Right lobe of liver (tissue), 6 donors: ENCODE data around the gene SAMMSON. TPM values are rescaled to one million over a fixed set of nuclear protein-coding genes. Genes with fewer than 3 reads are reported as not detected.

Experiments
- ATAC-seq, 4 donors: fragments of 200-7000 bp; cut with Tn5 transposase; one replicate each; pipeline ENCODE4 v1.9.1; 2020; ENCODE audit warnings: mild to moderate bottlenecking in 4 of 4, moderate library complexity in 4 of 4
- DNase-seq, 3 donors: peaks; one replicate each; pipeline ENCODE4 v3.0.0-alpha.2; 2020
- H3K27ac ChIP-seq, 3 donors: fragments of 200-600 bp; one replicate each; pipeline ENCODE4 v1.8.0; 2022
- H3K27me3 ChIP-seq, 2 donors: fragments of 200-600 bp; one replicate each; pipeline ENCODE4 v1.8.0; 2022
- H3K36me3 ChIP-seq, 4 donors: fragments of 200-600 bp; sonication (generic) in 1 of 4; one replicate each; pipeline versions ENCODE4 v1.5.1 to v1.8.0; 2017 to 2022; ENCODE audit warnings: control low read depth in 1 of 4
- H3K4me1 ChIP-seq, 4 donors: fragments of 200-600 bp; sonication (generic) in 1 of 4; one replicate each; pipeline versions ENCODE4 v1.5.1 to v1.8.0; 2017 to 2022; ENCODE audit warnings: control low read depth in 1 of 4
- H3K4me3 ChIP-seq, 3 donors: fragments of 200-600 bp; one replicate each; pipeline ENCODE4 v1.8.0; 2022
- H3K9me3 ChIP-seq, 4 donors: fragments of 200-600 bp; sonication (generic) in 1 of 4; one replicate each; pipeline versions ENCODE4 v1.5.1 to v1.8.0; 2017 to 2022; ENCODE audit warnings: control low read depth in 1 of 4
- CTCF ChIP-seq, 4 donors: fragments of 200-600 bp in 3 of 4; fragments of 450-650 bp in 1 of 4; IDR thresholded peaks; one replicate each; pipeline versions ENCODE4 v1.5.1 to v1.8.0; 2016 to 2022; ENCODE audit warnings: antibody characterized with exemption in 4 of 4, mild to moderate bottlenecking in 2 of 4
- POLR2A ChIP-seq: fragments of 450-650 bp; IDR thresholded peaks from one replicate; pipeline ENCODE4 v1.6.1; 2017; ENCODE audit warnings: antibody characterized with exemption, mild to moderate bottlenecking
- WGBS: methylation state at CpG from one replicate; pipeline ENCODE4 v1.1.6; 2018; ENCODE audit warnings: low coverage, low lambda C conversion rate; ENCODE audit not compliant: insufficient coverage; ENCODE audit errors: missing lambda C conversion rate; 5-methylcytosine and 5-hydroxymethylcytosine counted together
- intact Hi-C, 2 donors: fragments of 100-400 bp; cut with DNase I; formaldehyde crosslinking; loops; one replicate each; pipeline versions ENCODE4 v1.11.2 to v1.14.1; 2022
- total RNA-seq, 6 experiments: library from RNA; depleted of rRNA in 2 of 6; stranded (reverse); fragments of >200 nt in 2 of 6; fragmentation: NEBNext Ultra II Directional in 3 of 6; extraction: Animal tissue kit (Norgen Biotek cat#: 25700) in 3 of 6; gene quantifications; one replicate each; pipeline versions ENCODE4 v1.1.0 to v1.2.4, GENCODE V29; 2016 to 2023
- donor health status: DM: no; HTN: yes; CAD: no.
- donor health status: DM: no; HTN: no; CAD: no.
- donor health status: DM: no; HTN: no; CAD: no.
- donor health status: DM: no; HTN: yes; CAD: no.
- donor health status: DM: no; HTN: yes; CAD: no.

The SAMMSON gene
- total RNA-seq, 6 experiments from 2014 or later, result not detected

DNA sequence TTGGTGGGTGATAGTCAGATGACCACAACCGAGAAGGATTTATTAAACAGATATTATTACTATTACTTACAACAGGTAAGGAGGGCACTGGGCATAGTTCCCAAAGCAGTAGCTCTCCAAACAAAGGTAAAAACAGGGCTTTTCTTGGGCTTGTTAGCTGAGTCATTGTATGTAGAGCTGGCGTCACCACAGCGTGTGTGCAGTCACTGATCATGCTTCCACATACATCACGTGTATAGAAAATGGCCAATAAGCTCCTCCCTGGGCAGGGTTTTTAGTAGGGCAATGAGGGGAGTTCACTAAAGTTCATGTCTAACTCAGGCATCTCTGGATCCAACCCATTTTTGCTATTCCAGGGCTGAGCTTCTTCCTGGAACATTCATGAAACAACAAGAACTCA, 5.8 kb upstream of the SAMMSON start:
- WGBS, result 76% methylated on average over 4 of the region's 4 CpGs
- no peaks in the 10 kb centered on the region for H3K4me1 ChIP-seq
- intact Hi-C loops, result no loop called here
- TF ChIP-seq POLR2A, result no peak
- TF ChIP-seq CTCF (IDR thresholded peaks at IDR 0.05), result no peak
- no peaks in the 10 kb centered on the region for H3K36me3 ChIP-seq
- no peaks in the 10 kb centered on the region for H3K27me3 ChIP-seq
- H3K4me3 ChIP-seq, result no peak overlapping the region
- no peaks in the 10 kb centered on the region for H3K9me3 ChIP-seq
- no peak for DNase-seq
- no peak overlapping the region for H3K27ac ChIP-seq
- ATAC-seq, result peak in 1 of 4 donors; percentile 20

- ATAC-seq (peak in 2 of 4 donors; percentile 36 to 51), DNase-seq (no peak)
- no peaks in the 10 kb centered on the region for H3K36me3 ChIP-seq
- no peak overlapping the region for H3K27ac ChIP-seq
- 23% methylated on average over 3 of the region's 3 CpGs for WGBS
- H3K4me3 ChIP-seq, result no peak overlapping the region
- no peaks in the 10 kb centered on the region for H3K9me3 ChIP-seq
- no peaks in the 10 kb centered on the region for H3K4me1 ChIP-seq
- TF ChIP-seq CTCF (IDR thresholded peaks at IDR 0.05) (no peak), POLR2A (no peak)
- intact Hi-C loops, result no loop called here
- H3K27me3 ChIP-seq, result no peaks in the 10 kb centered on the region
Measured at GRCh38 chr3:69994919-69995318, 4.6 kb upstream of the SAMMSON start.

DNA sequence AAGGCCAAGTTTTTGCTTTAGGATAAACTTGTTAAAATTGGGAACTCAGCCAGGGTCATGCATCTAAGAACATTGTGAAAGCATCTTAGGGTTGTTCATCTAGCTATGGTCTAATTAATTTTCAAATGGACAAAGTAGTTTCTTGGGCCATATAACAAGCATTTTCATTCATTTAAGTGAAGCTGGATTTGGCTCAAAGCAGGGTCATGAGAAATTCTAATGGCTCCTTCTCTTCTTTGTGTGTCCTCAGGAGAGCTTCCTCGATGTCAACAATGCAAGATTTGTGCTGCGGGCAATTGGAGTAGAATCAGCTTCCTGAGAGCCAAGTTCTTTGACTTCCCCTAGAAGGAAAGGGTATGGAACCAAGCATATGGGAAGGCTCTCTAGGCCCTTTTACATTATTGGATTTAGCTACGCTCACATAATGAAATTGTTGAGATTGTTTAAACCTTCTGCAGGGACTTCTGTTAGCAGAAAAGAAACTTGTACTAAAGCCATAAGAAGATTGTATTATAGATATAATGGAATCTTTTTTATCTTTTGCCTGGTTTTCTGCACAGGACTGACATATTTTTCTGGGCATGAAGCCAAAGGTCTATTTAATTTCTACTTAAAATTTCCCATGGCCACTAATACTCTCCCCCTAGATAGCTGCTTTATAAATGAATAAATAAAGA, 1.8 kb upstream of the SAMMSON start:
- Histone ChIP-seq H3K27me3 (no peaks in the 10 kb centered on the region), H3K36me3 (no peaks in the 10 kb centered on the region), H3K4me1 (no peaks in the 10 kb centered on the region), H3K27ac (no peak overlapping the region), H3K4me3 (no peak overlapping the region), H3K9me3 (no peaks in the 10 kb centered on the region)
- DNase-seq, result no peak
- intact Hi-C loops, result no loop called here
- no peak for TF ChIP-seq CTCF (IDR thresholded peaks at IDR 0.05)
- no peak for TF ChIP-seq POLR2A
- ATAC-seq, result no peak
- 52% methylated on average over 3 of the region's 3 CpGs for WGBS

GRCh38 chr3:69998759-69999139, 784 bp upstream of the SAMMSON start:
- no peaks in the 10 kb centered on the region for H3K9me3 ChIP-seq
- DNase-seq (no peak), ATAC-seq (no peak)
- no peaks in the 10 kb centered on the region for H3K27me3 ChIP-seq
- H3K4me3 ChIP-seq, result no peak overlapping the region
- TF ChIP-seq CTCF (IDR thresholded peaks at IDR 0.05), result no peak
- no peak for TF ChIP-seq POLR2A
- intact Hi-C loops, result no loop called here
- no peaks in the 10 kb centered on the region for H3K4me1 ChIP-seq
- no peak overlapping the region for H3K27ac ChIP-seq
- no peaks in the 10 kb centered on the region for H3K36me3 ChIP-seq
- 37% methylated on average over 3 of the region's 3 CpGs for WGBS

GRCh38 chr3:70000028-70000410, 486 bp downstream of the SAMMSON start:
- H3K27me3 ChIP-seq, result no peaks in the 10 kb centered on the region
- DNase-seq (no peak), ATAC-seq (no peak)
- no peaks in the 10 kb centered on the region for H3K9me3 ChIP-seq
- H3K36me3 ChIP-seq, result no peaks in the 10 kb centered on the region
- no peak overlapping the region for H3K27ac ChIP-seq
- WGBS, result 56% methylated on average over 10 of the region's 15 CpGs
- H3K4me3 ChIP-seq, result no peak overlapping the region
- TF ChIP-seq CTCF (IDR thresholded peaks at IDR 0.05) (no peak), POLR2A (no peak)
- H3K4me1 ChIP-seq, result no peaks in the 10 kb centered on the region
- intact Hi-C loops, result no loop called here
